HEK293 (cell line): ENCODE data around the gene DOCK1.

Experiments
- CTCF ChIA-PET: fragments of 350-600 bp; formaldehyde crosslinking; extraction: SDS; loops from one replicate; lab custom pipeline; 2021; ENCODE audit warnings: antibody characterized with exemption; lab: Yijun Ruan, JAX
- POLR2A ChIA-PET: fragments of 300-600 bp; formaldehyde crosslinking; extraction: SDS; loops from one replicate; lab custom pipeline; 2020; ENCODE audit warnings: antibody characterized with exemption, inconsistent platforms; lab: Yijun Ruan, JAX
- H3K27ac ChIP-seq: fragments of 200-500 bp; sonication (Bioruptor generic); 2 replicates; pipeline ENCODE4 v1.5.1; 2014; ENCODE audit warnings: low read depth, low read length, control low read depth, inconsistent platforms; ENCODE audit errors: extremely low read depth
- H3K36me3 ChIP-seq, 2 experiments: fragments of 200-500 bp in 1 of 2; sonication (Bioruptor generic) in 1 of 2; 1 replicate in 1 of 2; 2 replicates in 1 of 2; pipeline ENCODE4 v1.5.1; 2014 to 2017; ENCODE audit warnings: inconsistent platforms in 2 of 2, low read length in 2 of 2; ENCODE audit not compliant: control insufficient read depth in 2 of 2, insufficient read depth in 1 of 2
- H3K4me1 ChIP-seq: fragments of 200-500 bp; sonication (Bioruptor generic); 2 replicates; pipeline ENCODE4 v1.5.1; 2014; ENCODE audit warnings: mild to moderate bottlenecking, low read length, inconsistent platforms; ENCODE audit not compliant: control insufficient read depth, insufficient read depth
- H3K4me3 ChIP-seq: 2 replicates; pipeline ENCODE4 v1.5.1; 2011; ENCODE audit warnings: low read depth, mild to moderate bottlenecking, control low read depth, low read length, moderate library complexity
- H3K9me3 ChIP-seq: fragments of 200-500 bp; sonication (Bioruptor generic); 2 replicates; pipeline ENCODE4 v1.5.1; 2014; ENCODE audit warnings: low read depth, low read length, inconsistent platforms; ENCODE audit not compliant: control insufficient read depth, insufficient read depth
- ATF2 ChIP-seq: fragments of 450-650 bp; formaldehyde crosslinking; IDR thresholded peaks from 2 replicates; pipeline ENCODE4 v1.5.1; 2016; ENCODE audit warnings: missing biosample characterization, missing genetic modification characterization, low read depth
- KLF10 ChIP-seq: fragments of 450-650 bp; IDR thresholded peaks from 2 replicates; pipeline ENCODE4 v1.5.1; 2018; ENCODE audit warnings: missing biosample characterization, mild to moderate bottlenecking, missing genetic modification characterization
- OVOL3 ChIP-seq: fragments of 450-650 bp; formaldehyde crosslinking; IDR thresholded peaks from 2 replicates; pipeline ENCODE4 v1.5.1; 2016; ENCODE audit warnings: missing biosample characterization, missing genetic modification characterization
- SCRT2 ChIP-seq: fragments of 450-650 bp; formaldehyde crosslinking; IDR thresholded peaks from 2 replicates; pipeline ENCODE4 v1.5.1; 2016; ENCODE audit warnings: missing biosample characterization, missing genetic modification characterization
- SETDB1 ChIP-seq: IDR thresholded peaks from one replicate; pipeline ENCODE4 v1.6.1; 2017; ENCODE audit warnings: mild to moderate bottlenecking, low read length, moderate library complexity, mixed read lengths; ENCODE audit not compliant: insufficient read length
- TCF7L2 ChIP-seq: IDR thresholded peaks from 2 replicates; pipeline ENCODE4 v1.6.1; 2011; ENCODE audit warnings: low read depth, mild to moderate bottlenecking, inconsistent platforms, low read length, moderate library complexity, borderline replicate concordance
- ZBTB20 ChIP-seq: fragments of 450-650 bp; formaldehyde crosslinking; IDR thresholded peaks from 2 replicates; pipeline ENCODE4 v1.5.1; 2016; ENCODE audit warnings: missing biosample characterization, missing genetic modification characterization
- ZEB2 ChIP-seq: fragments of 450-650 bp; formaldehyde crosslinking; IDR thresholded peaks from 2 replicates; pipeline ENCODE4 v1.5.1; 2016; ENCODE audit warnings: missing biosample characterization, missing genetic modification characterization
- ZNF112 ChIP-seq: fragments of 450-650 bp; formaldehyde crosslinking; IDR thresholded peaks from 2 replicates; pipeline ENCODE4 v1.5.0; 2017; ENCODE audit warnings: missing biosample characterization, missing genetic modification characterization
- ZNF146 ChIP-seq: fragments of 450-650 bp; formaldehyde crosslinking; IDR thresholded peaks from 2 replicates; pipeline ENCODE4 v1.5.1; 2016; ENCODE audit warnings: missing biosample characterization, missing genetic modification characterization
- ZNF16 ChIP-seq: fragments of 450-650 bp; formaldehyde crosslinking; IDR thresholded peaks from 2 replicates; pipeline ENCODE4 v1.5.1; 2016; ENCODE audit warnings: low read depth, missing biosample characterization, missing genetic modification characterization
- ZNF175 ChIP-seq: fragments of 450-650 bp; formaldehyde crosslinking; IDR thresholded peaks from 2 replicates; pipeline ENCODE4 v1.5.1; 2016; ENCODE audit warnings: missing biosample characterization, missing genetic modification characterization
- ZNF2 ChIP-seq: fragments of 450-650 bp; formaldehyde crosslinking; IDR thresholded peaks from 2 replicates; pipeline ENCODE4 v1.5.1; 2016; ENCODE audit warnings: missing biosample characterization, missing genetic modification characterization
- ZNF214 ChIP-seq: fragments of 450-650 bp; formaldehyde crosslinking; IDR thresholded peaks from 2 replicates; pipeline ENCODE4 v1.5.1; 2017; ENCODE audit warnings: missing biosample characterization, mild to moderate bottlenecking, missing genetic modification characterization, borderline replicate concordance
- ZNF223 ChIP-seq: fragments of 450-650 bp; formaldehyde crosslinking; IDR thresholded peaks from 2 replicates; pipeline ENCODE4 v1.5.1; 2016; ENCODE audit warnings: missing biosample characterization, missing genetic modification characterization
- ZNF239 ChIP-seq: fragments of 450-650 bp; formaldehyde crosslinking; IDR thresholded peaks from 2 replicates; pipeline ENCODE4 v1.5.1; 2016; ENCODE audit warnings: missing biosample characterization, missing genetic modification characterization
- ZNF335 ChIP-seq: fragments of 450-650 bp; formaldehyde crosslinking; conservative IDR thresholded peaks from 2 replicates; pipeline ENCODE4 v1.5.1; 2016; ENCODE audit warnings: missing biosample characterization, missing genetic modification characterization
- ZNF600 ChIP-seq: fragments of 450-650 bp; formaldehyde crosslinking; IDR thresholded peaks from 2 replicates; pipeline ENCODE4 v1.5.1; 2016; ENCODE audit warnings: missing biosample characterization, missing genetic modification characterization
- ZNF664 ChIP-seq: fragments of 450-650 bp; formaldehyde crosslinking; IDR thresholded peaks from 2 replicates; pipeline ENCODE4 v1.5.1; 2016; ENCODE audit warnings: missing biosample characterization, missing genetic modification characterization
- ZSCAN23 ChIP-seq: fragments of 450-650 bp; formaldehyde crosslinking; IDR thresholded peaks from 2 replicates; pipeline ENCODE4 v1.5.1; 2016; ENCODE audit warnings: missing biosample characterization, missing genetic modification characterization
- TF ChIP-seq, protein P1 (sequence below): fragments of 450-650 bp; formaldehyde crosslinking; IDR thresholded peaks from 2 replicates; pipeline ENCODE4 v1.5.1; 2017; ENCODE audit warnings: missing biosample characterization, missing genetic modification characterization
- TF ChIP-seq, protein P2 (sequence below): fragments of 450-650 bp; formaldehyde crosslinking; IDR thresholded peaks from 2 replicates; pipeline ENCODE4 v1.5.1; 2016; ENCODE audit warnings: missing biosample characterization, missing genetic modification characterization

DOCK1 gene

GRCh38 chr10:127132451-127132850, 227.2 kb downstream of the DOCK1 start (continued):
- TF ChIP-seq ZBTB20 (tag by site-specific recombination) (no peak), OVOL3 (tag by site-specific recombination) (no peak)

DNA sequence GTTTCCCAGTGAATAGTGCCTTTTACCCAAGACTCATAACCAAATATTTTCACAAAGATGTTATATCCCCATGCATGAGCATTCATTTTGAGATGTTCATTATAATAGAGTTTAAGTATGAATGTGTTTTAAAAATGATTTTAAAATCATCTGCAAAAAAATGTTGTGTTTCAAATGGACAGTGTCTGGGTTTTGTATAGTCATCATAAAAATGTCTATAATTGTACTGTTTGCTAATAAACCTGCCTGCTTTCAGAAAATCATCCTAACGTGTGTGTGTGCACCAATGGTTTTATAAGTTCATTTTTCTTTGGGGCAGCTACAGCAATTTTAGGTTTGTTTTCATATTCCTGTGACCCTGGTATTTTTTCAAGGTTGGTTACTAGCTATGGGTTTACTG, 228.0 kb downstream of the DOCK1 start:
- H3K27ac ChIP-seq, result no peak overlapping the region
- no peak overlapping the region for H3K4me3 ChIP-seq
- no peaks in the 10 kb centered on the region; the same call in 1 of the 2 replicates for H3K4me1 ChIP-seq
- TF ChIP-seq ZSCAN23 (tag by site-specific recombination), result no peak
- POLR2A ChIA-PET, result no interaction called here
- H3K36me3 ChIP-seq, result peaks cover 0 to 23% of the 10 kb centered on the region in 2 experiments; a peak in 2 of 3 replicates
- CTCF ChIA-PET, result no interaction called here
- H3K9me3 ChIP-seq, result no peaks in the 10 kb centered on the region

DNA sequence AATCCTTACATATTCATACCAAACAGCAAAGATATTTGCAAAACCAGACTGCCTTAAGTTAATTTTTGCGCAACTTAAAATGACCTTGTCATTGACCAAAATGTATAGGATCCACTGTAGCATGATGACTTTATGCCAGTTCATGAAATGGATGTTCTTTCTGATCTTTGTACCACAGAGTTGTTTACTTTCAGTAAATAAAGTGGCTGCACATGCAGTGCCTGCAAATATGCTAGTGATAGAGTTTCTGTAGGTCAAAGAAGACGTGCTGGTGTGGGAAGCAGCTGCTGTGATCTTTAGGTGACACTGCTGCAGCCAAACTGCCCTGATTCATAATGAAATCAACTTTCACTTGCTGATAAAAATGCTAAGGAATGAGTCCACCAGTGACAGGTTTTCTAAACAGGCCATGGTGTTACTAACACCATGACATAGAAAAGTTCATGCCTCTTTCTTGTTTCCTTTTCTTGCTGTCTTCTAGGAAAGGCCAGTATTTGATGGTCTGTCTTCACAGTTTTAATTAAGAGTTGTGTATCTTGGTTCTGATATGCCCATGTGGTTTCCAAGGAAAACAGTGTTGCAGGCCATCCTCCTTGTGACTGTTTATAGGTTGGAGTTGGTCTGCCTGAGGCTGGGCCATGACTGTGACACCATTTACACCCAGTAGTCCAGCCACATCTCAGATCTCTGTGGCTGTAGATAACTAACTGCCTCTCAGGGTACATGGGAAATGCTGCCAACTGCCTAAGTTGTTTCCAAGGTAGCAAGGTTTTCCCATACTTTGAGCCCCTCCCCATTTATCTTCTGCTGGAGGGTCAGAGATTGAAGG, 228.7 kb downstream of the DOCK1 start:
- Histone ChIP-seq H3K27ac (no peak overlapping the region), H3K36me3 (peaks cover 0 to 18% of the 10 kb centered on the region in 2 experiments; a peak in 2 of 3 replicates), H3K9me3 (no peaks in the 10 kb centered on the region), H3K4me3 (no peak overlapping the region), H3K4me1 (no peaks in the 10 kb centered on the region; the same call in 1 of the 2 replicates)
- ChIA-PET POLR2A (no interaction called here), CTCF (no interaction called here)
- TF ChIP-seq ZNF239 (tag by site-specific recombination), result no peak
- TF ChIP-seq, protein P1, sequence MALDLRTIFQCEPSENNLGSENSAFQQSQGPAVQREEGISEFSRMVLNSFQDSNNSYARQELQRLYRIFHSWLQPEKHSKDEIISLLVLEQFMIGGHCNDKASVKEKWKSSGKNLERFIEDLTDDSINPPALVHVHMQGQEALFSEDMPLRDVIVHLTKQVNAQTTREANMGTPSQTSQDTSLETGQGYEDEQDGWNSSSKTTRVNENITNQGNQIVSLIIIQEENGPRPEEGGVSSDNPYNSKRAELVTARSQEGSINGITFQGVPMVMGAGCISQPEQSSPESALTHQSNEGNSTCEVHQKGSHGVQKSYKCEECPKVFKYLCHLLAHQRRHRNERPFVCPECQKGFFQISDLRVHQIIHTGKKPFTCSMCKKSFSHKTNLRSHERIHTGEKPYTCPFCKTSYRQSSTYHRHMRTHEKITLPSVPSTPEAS (tag by site-specific recombination), result no peak
- no peak for TF ChIP-seq ZEB2 (tag by site-specific recombination)
- TF ChIP-seq ZNF146 (tag by site-specific recombination), result no peak
- no peak for TF ChIP-seq ZNF600
- TF ChIP-seq, protein P2, sequence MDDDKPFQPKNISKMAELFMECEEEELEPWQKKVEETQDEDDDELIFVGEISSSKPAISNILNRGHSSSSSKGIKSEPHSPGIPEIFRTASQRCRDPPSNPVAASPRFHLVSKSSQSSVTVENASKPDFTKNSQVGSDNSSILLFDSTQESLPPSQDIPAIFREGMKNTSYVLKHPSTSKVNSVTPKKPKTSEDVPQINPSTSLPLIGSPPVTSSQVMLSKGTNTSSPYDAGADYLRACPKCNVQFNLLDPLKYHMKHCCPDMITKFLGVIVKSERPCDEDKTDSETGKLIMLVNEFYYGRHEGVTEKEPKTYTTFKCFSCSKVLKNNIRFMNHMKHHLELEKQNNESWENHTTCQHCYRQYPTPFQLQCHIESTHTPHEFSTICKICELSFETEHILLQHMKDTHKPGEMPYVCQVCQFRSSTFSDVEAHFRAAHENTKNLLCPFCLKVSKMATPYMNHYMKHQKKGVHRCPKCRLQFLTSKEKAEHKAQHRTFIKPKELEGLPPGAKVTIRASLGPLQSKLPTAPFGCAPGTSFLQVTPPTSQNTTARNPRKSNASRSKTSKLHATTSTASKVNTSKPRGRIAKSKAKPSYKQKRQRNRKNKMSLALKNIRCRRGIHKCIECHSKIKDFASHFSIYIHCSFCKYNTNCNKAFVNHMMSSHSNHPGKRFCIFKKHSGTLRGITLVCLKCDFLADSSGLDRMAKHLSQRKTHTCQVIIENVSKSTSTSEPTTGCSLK (tag by site-specific recombination), result no peak
- TF ChIP-seq ZNF2 (tag by site-specific recombination), result no peak
- TF ChIP-seq ZNF214 (tag by site-specific recombination), result no peak
- no peak for TF ChIP-seq KLF10

GRCh38 chr10:127135844-127136577, 230.8 kb downstream of the DOCK1 start:
- ChIA-PET CTCF (no interaction called here), POLR2A (interaction anchor here (0.7 kb wide), 1 partner anchor 441 kb away, joined by 4 read pairs; no protein-coding TSS in a partner anchor)
- TF ChIP-seq TCF7L2 (no peak), ZNF664 (no peak), ZNF223 (no peak), ZNF112 (tag by site-specific recombination) (no peak), ATF2 (tag by site-specific recombination) (no peak), ZNF335 (tag by site-specific recombination) (no peak), SCRT2 (no peak), OVOL3 (tag by site-specific recombination) (no peak), SETDB1 (no peak), ZNF16 (tag by site-specific recombination) (no peak), ZNF175 (no peak)
- Histone ChIP-seq H3K27ac (no peak overlapping the region), H3K4me1 (no peaks in the 10 kb centered on the region), H3K4me3 (no peak overlapping the region), H3K9me3 (no peaks in the 10 kb centered on the region), H3K36me3 (peaks cover 0 to 7% of the 10 kb centered on the region in 2 experiments; a peak in 1 of 3 replicates)
